Endodermal cell (in vitro differentiated cells): Measurements from ENCODE around the gene NCSTN. TPM values are rescaled to one million over a fixed set of nuclear protein-coding genes. Genes with fewer than 3 reads are reported as not detected.

Experiments
- DNase-seq: peaks from one replicate; pipeline ENCODE4 v3.0.0-alpha.2; 2017
- H3K27ac ChIP-seq: 2 replicates; pipeline ENCODE4 v1.5.1; 2013; ENCODE audit warnings: mild to moderate bottlenecking, low read depth, low read length, moderate library complexity
- H3K27me3 ChIP-seq: 2 replicates; pipeline ENCODE4 v1.6.1; 2013; ENCODE audit warnings: mild to moderate bottlenecking, low read length, moderate library complexity; ENCODE audit not compliant: insufficient read depth, control insufficient read depth, poor library complexity, severe bottlenecking
- H3K36me3 ChIP-seq: 2 replicates; pipeline ENCODE4 v1.7.0; 2013; ENCODE audit warnings: mild to moderate bottlenecking, low read length, moderate library complexity; ENCODE audit not compliant: control insufficient read depth, insufficient read depth
- H3K4me1 ChIP-seq: one replicate; pipeline ENCODE4 v1.7.0; 2013; ENCODE audit warnings: low read length; ENCODE audit not compliant: control insufficient read depth, insufficient read depth
- H3K4me3 ChIP-seq: 2 replicates; pipeline ENCODE4 v1.5.1; 2013; ENCODE audit warnings: mild to moderate bottlenecking, low read length, moderate library complexity
- H3K9ac ChIP-seq: 2 replicates; pipeline ENCODE4 v1.6.1; 2013; ENCODE audit warnings: mild to moderate bottlenecking, low read length, moderate library complexity; ENCODE audit not compliant: poor library complexity, severe bottlenecking; ENCODE audit errors: extremely low read depth
- H3K9me3 ChIP-seq: 2 replicates; pipeline ENCODE4 v1.6.1; 2013; ENCODE audit warnings: mild to moderate bottlenecking, low read length, moderate library complexity; ENCODE audit not compliant: control insufficient read depth
- H3K27ac Mint-ChIP-seq: 2 replicates; pipeline ENCODE4 v1.8.0; 2020; ENCODE audit warnings: mixed read lengths
- H3K27me3 Mint-ChIP-seq: 2 replicates; pipeline ENCODE4 v1.8.0; 2021; ENCODE audit warnings: mild to moderate bottlenecking, mixed read lengths; ENCODE audit not compliant: insufficient read depth
- H3K36me3 Mint-ChIP-seq: 2 replicates; pipeline ENCODE4 v1.8.0; 2020; ENCODE audit warnings: low read depth, mixed read lengths
- H3K4me1 Mint-ChIP-seq: 2 replicates; pipeline ENCODE4 v1.8.0; 2020; ENCODE audit warnings: mixed read lengths
- H3K4me3 Mint-ChIP-seq: 2 replicates; pipeline ENCODE4 v1.8.0; 2020; ENCODE audit warnings: mild to moderate bottlenecking, moderate library complexity, mixed read lengths
- H3K9me3 Mint-ChIP-seq: 2 replicates; pipeline ENCODE4 v1.8.0; 2020; ENCODE audit warnings: mild to moderate bottlenecking, mixed read lengths
- CTCF ChIP-seq: fragments of 200-600 bp; sonication (generic); conservative IDR thresholded peaks from 2 replicates; pipeline ENCODE4 v1.5.0; 2021; ENCODE audit warnings: antibody characterized with exemption, mild to moderate bottlenecking
- WGBS, 2 experiments: methylation state at CpG; one replicate each; pipeline versions ENCODE4 v1.1.5 to v1.1.7; 2013; ENCODE audit warnings: missing lambda C conversion rate in 2 of 2, mixed read lengths in 1 of 2; ENCODE audit not compliant: insufficient coverage in 1 of 2, insufficient read length in 1 of 2; 5-methylcytosine and 5-hydroxymethylcytosine counted together
- total RNA-seq, 2 donors: library from RNA; stranded (reverse); fragmentation: NEBNext Ultra II Directional in 1 of 2; extraction: Animal tissue kit (Norgen Biotek cat#: 25700) in 1 of 2; gene quantifications; 2 replicates in 1 of 2; 3 replicates in 1 of 2; pipeline ENCODE4 v1.2.1, GENCODE V29; 2021

The NCSTN gene
- total RNA-seq, 2 donors from 2014 or later = 103 to 107 TPM

- peaks cover 4% of the 10 kb centered on the region for H3K4me1 ChIP-seq
- no peak for DNase-seq
- H3K4me3 Mint-ChIP-seq = no peak overlapping the region
- 94 to 100% methylated on average over 1 to 3 of the region's 3 CpGs for WGBS, 2 experiments
- H3K36me3 Mint-ChIP-seq = peaks cover 45% of the 10 kb centered on the region
- peaks cover 24% of the 10 kb centered on the region for H3K4me1 Mint-ChIP-seq
- H3K27me3 ChIP-seq = no peaks in the 10 kb centered on the region
- H3K4me3 ChIP-seq = peak overlapping the region; percentile 98
- H3K27me3 Mint-ChIP-seq = no peaks in the 10 kb centered on the region
- H3K36me3 ChIP-seq = peaks cover 55% of the 10 kb centered on the region
- TF ChIP-seq CTCF = no peak
- H3K9me3 Mint-ChIP-seq = no peaks in the 10 kb centered on the region
- no peaks in the 10 kb centered on the region for H3K9me3 ChIP-seq
- no peak overlapping the region for H3K27ac Mint-ChIP-seq
- no peak overlapping the region for H3K27ac ChIP-seq
- H3K9ac ChIP-seq = peak overlapping the region; percentile 97
Measured at GRCh38 chr1:160340146-160340545, 3.0 kb upstream of the NCSTN start.

GRCh38 chr1:160340866-160341265 is 2.3 kb upstream of the NCSTN start:
- Histone ChIP-seq H3K9ac (peak overlapping the region; percentile 97), H3K27ac (no peak overlapping the region), H3K27me3 (no peaks in the 10 kb centered on the region), H3K4me3 (peak overlapping the region; percentile 98), H3K4me1 (peaks cover 4% of the 10 kb centered on the region), H3K36me3 (peaks cover 59% of the 10 kb centered on the region), H3K9me3 (no peaks in the 10 kb centered on the region)
- Mint-ChIP-seq H3K4me1 (peaks cover 24% of the 10 kb centered on the region), H3K9me3 (no peaks in the 10 kb centered on the region), H3K27ac (peak overlapping the region; percentile 59), H3K27me3 (no peaks in the 10 kb centered on the region), H3K4me3 (peak overlapping the region; percentile 96), H3K36me3 (peaks cover 43% of the 10 kb centered on the region)
- 57 to 66% methylated on average over 1 to 2 of the region's 2 CpGs for WGBS, 2 experiments
- TF ChIP-seq CTCF = no peak
- DNase-seq = no peak

GRCh38 chr1:160342526-160342925 is 657 bp upstream of the NCSTN start:
- Histone ChIP-seq H3K4me3 (peak overlapping the region; percentile 98), H3K9me3 (no peaks in the 10 kb centered on the region), H3K27me3 (no peaks in the 10 kb centered on the region), H3K36me3 (peaks cover 56% of the 10 kb centered on the region), H3K9ac (peak overlapping the region; percentile 97), H3K27ac (peak overlapping the region; percentile 14), H3K4me1 (peaks cover 4% of the 10 kb centered on the region)
- H3K36me3 Mint-ChIP-seq = peaks cover 41% of the 10 kb centered on the region
- DNase-seq = no peak
- H3K27me3 Mint-ChIP-seq = no peaks in the 10 kb centered on the region
- peak overlapping the region; percentile 96 for H3K4me3 Mint-ChIP-seq
- no peaks in the 10 kb centered on the region for H3K9me3 Mint-ChIP-seq
- WGBS, 2 experiments = 3 to 6% methylated on average over 2 to 7 of the region's 7 CpGs
- TF ChIP-seq CTCF = no peak
- H3K27ac Mint-ChIP-seq = peak overlapping the region; percentile 98
- H3K4me1 Mint-ChIP-seq = peaks cover 24% of the 10 kb centered on the region
